ENCODE data around the gene OR1D5.

OR1D5 gene

DNA sequence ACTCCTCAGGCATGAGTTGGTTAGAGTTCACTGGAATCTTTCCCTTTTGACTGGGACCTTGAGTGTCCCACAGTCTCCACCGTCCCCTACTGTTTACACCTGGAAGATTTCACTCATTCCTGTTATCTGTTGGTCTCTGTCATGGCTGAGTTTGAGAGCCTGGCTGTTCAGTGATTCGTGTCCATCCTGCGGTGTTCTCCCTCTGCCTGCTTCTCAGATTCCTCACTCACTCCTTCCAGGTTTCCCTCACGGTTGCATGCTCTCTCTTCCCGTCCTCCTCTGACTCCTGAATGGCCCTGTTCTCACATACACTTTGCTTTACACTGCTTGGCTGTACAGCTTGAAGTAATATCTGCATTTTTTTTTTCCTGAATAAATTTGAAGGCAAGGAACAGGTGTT is 24.5 kb downstream of the OR1D5 start:
- H3K4me3 ChIP-seq (ENCODE audit: low read length, poor library complexity, severe bottlenecking), result no peak overlapping the region
- TF ChIP-seq, protein P1, sequence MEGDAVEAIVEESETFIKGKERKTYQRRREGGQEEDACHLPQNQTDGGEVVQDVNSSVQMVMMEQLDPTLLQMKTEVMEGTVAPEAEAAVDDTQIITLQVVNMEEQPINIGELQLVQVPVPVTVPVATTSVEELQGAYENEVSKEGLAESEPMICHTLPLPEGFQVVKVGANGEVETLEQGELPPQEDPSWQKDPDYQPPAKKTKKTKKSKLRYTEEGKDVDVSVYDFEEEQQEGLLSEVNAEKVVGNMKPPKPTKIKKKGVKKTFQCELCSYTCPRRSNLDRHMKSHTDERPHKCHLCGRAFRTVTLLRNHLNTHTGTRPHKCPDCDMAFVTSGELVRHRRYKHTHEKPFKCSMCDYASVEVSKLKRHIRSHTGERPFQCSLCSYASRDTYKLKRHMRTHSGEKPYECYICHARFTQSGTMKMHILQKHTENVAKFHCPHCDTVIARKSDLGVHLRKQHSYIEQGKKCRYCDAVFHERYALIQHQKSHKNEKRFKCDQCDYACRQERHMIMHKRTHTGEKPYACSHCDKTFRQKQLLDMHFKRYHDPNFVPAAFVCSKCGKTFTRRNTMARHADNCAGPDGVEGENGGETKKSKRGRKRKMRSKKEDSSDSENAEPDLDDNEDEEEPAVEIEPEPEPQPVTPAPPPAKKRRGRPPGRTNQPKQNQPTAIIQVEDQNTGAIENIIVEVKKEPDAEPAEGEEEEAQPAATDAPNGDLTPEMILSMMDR (conservative IDR thresholded peaks at IDR 0.05; ENCODE audit: low read length), result no peak
- TF ChIP-seq EZH2phosphoT487 (IDR thresholded peaks at IDR 0.05; ENCODE audit: borderline replicate concordance), result no peak
- no peak overlapping the region for H3K9ac ChIP-seq (ENCODE audit: low read depth, low read length, poor library complexity, severe bottlenecking)
- H3K4me1 ChIP-seq (ENCODE audit: insufficient read depth, low read length, poor library complexity, severe bottlenecking), result peaks cover 4% of the 10 kb centered on the region
- no peaks in the 10 kb centered on the region for H3F3A ChIP-seq (ENCODE audit: low read depth)
- peaks cover 14% of the 10 kb centered on the region; the same call in 1 of the 2 replicates for H3K36me3 ChIP-seq (ENCODE audit: insufficient read depth, low read length)
- no peak overlapping the region for H2AFZ ChIP-seq (ENCODE audit: low read length)
- H3K9me2 ChIP-seq (replicated peaks; ENCODE audit: low read depth, low read length), result no peaks in the 10 kb centered on the region
- no peaks in the 10 kb centered on the region for H3K27me3 ChIP-seq (ENCODE audit: insufficient read depth, low read length, poor library complexity, severe bottlenecking)
- H3K79me2 ChIP-seq (ENCODE audit: insufficient read depth, low read length), result no peaks in the 10 kb centered on the region
- no peak overlapping the region for H3K4me2 ChIP-seq (ENCODE audit: low read depth, low read length, poor library complexity, severe bottlenecking)
- peaks cover 5% of the 10 kb centered on the region; the same call in 1 of the 2 replicates for H3K9me3 ChIP-seq (ENCODE audit: insufficient read depth, low read depth, low read length)
- H4K20me1 ChIP-seq (ENCODE audit: insufficient read depth, low read length, poor library complexity, severe bottlenecking), result no peaks in the 10 kb centered on the region

DNA sequence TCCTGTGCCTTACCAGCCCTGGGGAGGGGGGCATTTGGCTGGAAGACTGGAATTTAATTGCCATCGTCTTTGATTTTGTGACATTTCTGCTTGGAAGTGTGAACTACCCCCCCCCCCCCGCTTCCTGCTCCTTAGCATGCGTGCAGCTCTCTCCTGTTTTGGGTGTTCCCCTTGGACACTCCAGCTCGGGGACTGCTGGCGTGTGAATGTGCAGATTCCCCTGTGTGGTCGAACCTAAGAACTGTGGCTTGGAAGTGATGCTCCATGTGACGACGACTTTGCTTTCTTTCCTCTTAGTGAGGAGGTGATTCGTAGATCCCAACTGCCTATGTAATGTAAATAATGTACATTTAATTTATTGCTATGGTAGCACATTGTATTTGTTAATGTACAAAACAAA is 26.1 kb downstream of the OR1D5 start:
- Histone ChIP-seq H3K4me2 (ENCODE audit: low read depth, low read length, poor library complexity, severe bottlenecking) (no peak overlapping the region), H3K9me2 (replicated peaks; ENCODE audit: low read depth, low read length) (no peaks in the 10 kb centered on the region), H3K36me3 (ENCODE audit: insufficient read depth, low read length) (peaks cover 26% of the 10 kb centered on the region; the same call in 1 of the 2 replicates), H3K9me3 (ENCODE audit: insufficient read depth, low read depth, low read length) (no peaks in the 10 kb centered on the region), H3K4me1 (ENCODE audit: insufficient read depth, low read length, poor library complexity, severe bottlenecking) (peaks cover 4% of the 10 kb centered on the region), H2AFZ (ENCODE audit: low read length) (no peak overlapping the region), H4K20me1 (ENCODE audit: insufficient read depth, low read length, poor library complexity, severe bottlenecking) (no peaks in the 10 kb centered on the region), H3K4me3 (ENCODE audit: low read length, poor library complexity, severe bottlenecking) (no peak overlapping the region), H3K79me2 (ENCODE audit: insufficient read depth, low read length) (no peaks in the 10 kb centered on the region), H3K27me3 (ENCODE audit: insufficient read depth, low read length, poor library complexity, severe bottlenecking) (no peaks in the 10 kb centered on the region), H3F3A (ENCODE audit: low read depth) (no peaks in the 10 kb centered on the region), H3K9ac (ENCODE audit: low read depth, low read length, poor library complexity, severe bottlenecking) (no peak overlapping the region)
- no peak for TF ChIP-seq EZH2phosphoT487 (IDR thresholded peaks at IDR 0.05; ENCODE audit: borderline replicate concordance)
- TF ChIP-seq, protein P1 (conservative IDR thresholded peaks at IDR 0.05; ENCODE audit: low read length), result no peak

DNA sequence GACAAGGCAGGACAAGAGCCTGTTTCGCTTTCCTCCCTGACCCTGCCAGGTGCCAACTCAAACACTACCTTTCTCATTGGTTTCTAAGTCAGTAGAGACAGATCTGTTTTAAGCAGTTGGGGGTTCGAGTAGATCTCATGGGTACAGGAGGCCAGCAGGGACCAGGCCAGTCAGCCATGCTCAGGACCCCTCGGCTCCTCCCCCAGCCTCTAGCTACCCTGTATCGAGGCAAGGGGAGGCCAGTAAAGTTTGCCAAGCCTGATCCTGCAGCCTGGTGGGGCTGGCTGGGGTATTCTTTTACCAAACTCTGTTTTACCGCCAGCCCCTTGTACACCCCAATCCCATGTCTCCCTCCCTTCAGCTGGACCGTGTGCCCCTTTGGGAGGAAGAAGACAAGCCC is 26.6 kb downstream of the OR1D5 start:
- TF ChIP-seq, protein P1 (conservative IDR thresholded peaks at IDR 0.05; ENCODE audit: low read length), result no peak
- no peak for TF ChIP-seq EZH2phosphoT487 (IDR thresholded peaks at IDR 0.05; ENCODE audit: borderline replicate concordance)

More for the DNA sequence above, 26.6 kb downstream of the OR1D5 start:
- H2AFZ ChIP-seq (ENCODE audit: low read length), result no peak overlapping the region
- H3K4me2 ChIP-seq (ENCODE audit: low read depth, low read length, poor library complexity, severe bottlenecking), result no peak overlapping the region
- H3K79me2 ChIP-seq (ENCODE audit: insufficient read depth, low read length), result no peaks in the 10 kb centered on the region
- no peak overlapping the region for H3K9ac ChIP-seq (ENCODE audit: low read depth, low read length, poor library complexity, severe bottlenecking)
- no peaks in the 10 kb centered on the region for H4K20me1 ChIP-seq (ENCODE audit: insufficient read depth, low read length, poor library complexity, severe bottlenecking)
- H3F3A ChIP-seq (ENCODE audit: low read depth), result no peaks in the 10 kb centered on the region
- H3K9me3 ChIP-seq (ENCODE audit: insufficient read depth, low read depth, low read length), result no peaks in the 10 kb centered on the region
- H3K36me3 ChIP-seq (ENCODE audit: insufficient read depth, low read length), result peaks cover 28% of the 10 kb centered on the region; the same call in 1 of the 2 replicates
- H3K4me1 ChIP-seq (ENCODE audit: insufficient read depth, low read length, poor library complexity, severe bottlenecking), result peaks cover 4% of the 10 kb centered on the region
- H3K4me3 ChIP-seq (ENCODE audit: low read length, poor library complexity, severe bottlenecking), result no peak overlapping the region
- no peaks in the 10 kb centered on the region for H3K27me3 ChIP-seq (ENCODE audit: insufficient read depth, low read length, poor library complexity, severe bottlenecking)
- no peaks in the 10 kb centered on the region for H3K9me2 ChIP-seq (replicated peaks; ENCODE audit: low read depth, low read length)

Data from Loucy (cell line).